WTC11 (cell line): ENCODE data around the gene SEZ6L. TPM values are rescaled to one million over a fixed set of nuclear protein-coding genes. Genes with fewer than 3 reads are reported as not detected.
A peak's percentile ranks its signal among the peaks of the same experiment; 100 is the strongest.

Source experiments
- ATAC-seq: fragments of 200-7000 bp; cut with Tn5 transposase; 2 replicates; pipeline ENCODE4 v1.10.0; 2021; ENCODE audit warnings: mild to moderate bottlenecking, moderate library complexity
- CTCF ChIA-PET: fragments of 300-600 bp; sonication (Branson Sonifier 250); formaldehyde crosslinking; loops from one replicate; lab custom pipeline; 2021; ENCODE audit warnings: antibody characterized with exemption; lab: Charles Lee
- POLR2A ChIA-PET: fragments of 350-600 bp; sonication (Branson Sonifier 250); formaldehyde crosslinking; loops from one replicate; lab custom pipeline; 2021; ENCODE audit warnings: antibody characterized with exemption; lab: Charles Lee
- DNase-seq: peaks from one replicate; pipeline ENCODE4 v3.0.0; 2021; ENCODE audit warnings: low spot score
- H3K27ac Mint-ChIP-seq: 2 replicates; pipeline ENCODE4 v1.8.0; 2021; ENCODE audit warnings: mixed read lengths
- H3K27me3 Mint-ChIP-seq: 2 replicates; pipeline ENCODE4 v1.8.0; 2021; ENCODE audit warnings: low read depth, mild to moderate bottlenecking, moderate library complexity, mixed read lengths
- H3K36me3 Mint-ChIP-seq: 2 replicates; pipeline ENCODE4 v1.8.0; 2021; ENCODE audit warnings: mixed read lengths
- H3K4me1 Mint-ChIP-seq: 2 replicates; pipeline ENCODE4 v1.8.0; 2022; ENCODE audit warnings: mixed read lengths
- H3K4me3 Mint-ChIP-seq: 2 replicates; pipeline ENCODE4 v1.8.0; 2021; ENCODE audit warnings: mild to moderate bottlenecking, moderate library complexity, mixed read lengths
- H3K9me3 Mint-ChIP-seq: 2 replicates; pipeline ENCODE4 v1.8.0; 2021; ENCODE audit warnings: mixed read lengths
- CBFB ChIP-seq: sonication (generic); formaldehyde crosslinking; IDR thresholded peaks from 2 replicates; pipeline ENCODE4 v1.8.1; 2022; ENCODE audit warnings: mild to moderate bottlenecking, low read depth, missing genetic modification reagents
- CREM ChIP-seq: sonication (generic); formaldehyde crosslinking; IDR thresholded peaks from 2 replicates; pipeline ENCODE4 v1.8.1; 2022; ENCODE audit warnings: mild to moderate bottlenecking, missing genetic modification reagents, moderate library complexity
- FOXK1 ChIP-seq: sonication (generic); formaldehyde crosslinking; IDR thresholded peaks from 2 replicates; pipeline ENCODE4 v1.8.0; 2022; ENCODE audit warnings: mild to moderate bottlenecking, moderate library complexity, missing genetic modification reagents
- HMGXB4 ChIP-seq: sonication (generic); formaldehyde crosslinking; IDR thresholded peaks from 2 replicates; pipeline ENCODE4 v1.8.1; 2023; ENCODE audit warnings: mild to moderate bottlenecking, moderate library complexity, missing genetic modification reagents
- KAT7 ChIP-seq: sonication (generic); formaldehyde crosslinking; IDR thresholded peaks from 2 replicates; pipeline ENCODE4 v1.8.1; 2023; ENCODE audit warnings: missing genetic modification reagents, mild to moderate bottlenecking, borderline replicate concordance
- MYBL2 ChIP-seq: sonication (generic); formaldehyde crosslinking; IDR thresholded peaks from 2 replicates; pipeline ENCODE4 v1.8.1; 2023; ENCODE audit warnings: mild to moderate bottlenecking, moderate library complexity, missing genetic modification reagents
- NFATC4 ChIP-seq: fragments of 250-450 bp; sonication (Bioruptor Pico); IDR thresholded peaks from 2 replicates; pipeline ENCODE4 v1.9.0; 2021; ENCODE audit warnings: mild to moderate bottlenecking
- RORB ChIP-seq: fragments of 250-450 bp; sonication (Bioruptor Pico); IDR thresholded peaks from 2 replicates; pipeline ENCODE4 v1.9.0; 2021; ENCODE audit warnings: mild to moderate bottlenecking
- SP1 ChIP-seq: sonication (generic); formaldehyde crosslinking; conservative IDR thresholded peaks from 2 replicates; pipeline ENCODE4 v1.8.1; 2022; ENCODE audit warnings: missing genetic modification reagents
- TEAD4 ChIP-seq: sonication (generic); formaldehyde crosslinking; IDR thresholded peaks from 2 replicates; pipeline ENCODE4 v1.8.0; 2022; ENCODE audit warnings: mild to moderate bottlenecking, missing genetic modification reagents
- TP53 ChIP-seq: sonication (generic); formaldehyde crosslinking; IDR thresholded peaks from 2 replicates; pipeline ENCODE4 v1.8.1; 2023; ENCODE audit warnings: mild to moderate bottlenecking, missing genetic modification reagents
- ZNF138 ChIP-seq: sonication (generic); formaldehyde crosslinking; conservative IDR thresholded peaks from 2 replicates; pipeline ENCODE4 v1.8.1; 2022; ENCODE audit warnings: mild to moderate bottlenecking, moderate library complexity, missing genetic modification reagents
- ZNF232 ChIP-seq: sonication (generic); formaldehyde crosslinking; IDR thresholded peaks from 2 replicates; pipeline ENCODE4 v1.8.0; 2022; ENCODE audit warnings: mild to moderate bottlenecking, missing genetic modification reagents
- ZNF317 ChIP-seq: sonication (generic); formaldehyde crosslinking; IDR thresholded peaks from 2 replicates; pipeline ENCODE4 v1.8.1; 2023; ENCODE audit warnings: low read depth, mild to moderate bottlenecking, moderate library complexity, missing genetic modification reagents, borderline replicate concordance
- ZNF396 ChIP-seq: fragments of 250-450 bp; sonication (Bioruptor Pico); IDR thresholded peaks from 2 replicates; pipeline ENCODE4 v1.8.0; 2021; ENCODE audit warnings: mild to moderate bottlenecking, moderate library complexity, borderline replicate concordance
- ZNF416 ChIP-seq: fragments of 250-450 bp; sonication (Bioruptor Pico); IDR thresholded peaks from 2 replicates; pipeline ENCODE4 v1.9.0; 2021; ENCODE audit warnings: mild to moderate bottlenecking, inconsistent platforms
- ZNF512 ChIP-seq: sonication (generic); formaldehyde crosslinking; IDR thresholded peaks from 2 replicates; pipeline ENCODE4 v1.8.1; 2022; ENCODE audit warnings: missing genetic modification reagents, borderline replicate concordance
- total RNA-seq: library from RNA; stranded (reverse); gene quantifications from 3 replicates; pipeline ENCODE4 v1.2.3, GENCODE V29; 2021
- TF ChIP-seq, protein P1 (sequence below): sonication (generic); formaldehyde crosslinking; IDR thresholded peaks from 2 replicates; pipeline ENCODE4 v1.8.1; 2023; ENCODE audit warnings: mild to moderate bottlenecking, missing genetic modification reagents, moderate library complexity
- TF ChIP-seq, protein P2 (sequence below): fragments of 250-450 bp; sonication (Bioruptor Pico); IDR thresholded peaks from 2 replicates; pipeline ENCODE4 v1.9.0; 2021; ENCODE audit warnings: mild to moderate bottlenecking, borderline replicate concordance
- TF ChIP-seq, protein P3 (sequence below): sonication (generic); formaldehyde crosslinking; IDR thresholded peaks from 2 replicates; pipeline ENCODE4 v1.8.1; 2022; ENCODE audit warnings: low read depth, missing genetic modification reagents, borderline replicate concordance

The SEZ6L gene
- total RNA-seq, 1 experiment from 2014 or later, result 0.57 TPM

DNA sequence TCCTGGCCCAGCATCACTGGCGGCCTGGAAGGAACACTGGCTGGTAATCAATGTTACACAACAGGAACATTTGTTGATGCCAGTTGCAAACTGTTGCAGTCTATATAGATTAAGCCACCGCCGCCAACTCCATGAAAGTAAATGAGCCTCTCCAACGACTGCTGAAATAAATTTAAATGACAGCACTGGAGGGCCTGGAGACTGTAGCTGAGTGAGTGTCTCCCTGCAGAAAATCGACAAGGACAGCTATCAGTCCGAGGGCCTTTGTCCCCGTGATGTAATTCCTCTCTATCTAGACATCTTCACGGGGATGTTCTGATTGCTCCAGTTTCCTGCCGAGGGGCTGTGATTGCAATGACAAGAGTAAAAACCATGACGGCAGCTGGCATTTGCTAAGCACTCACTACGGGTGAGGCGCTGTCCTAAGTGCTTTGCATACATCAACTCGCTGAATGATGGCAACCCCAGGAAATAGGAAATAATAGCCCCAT lies 120.4 kb downstream of the SEZ6L start:
- no peaks in the 10 kb centered on the region for H3K36me3 Mint-ChIP-seq
- no peaks in the 10 kb centered on the region for H3K9me3 Mint-ChIP-seq
- H3K4me3 Mint-ChIP-seq, result no peak overlapping the region
- H3K27me3 Mint-ChIP-seq, result no peaks in the 10 kb centered on the region
- ChIA-PET CTCF (interaction anchor here (3.8 kb wide), 1 partner anchor 118 kb away, joined by 16 read pairs; no protein-coding TSS in a partner anchor), POLR2A (no interaction called here)
- TF ChIP-seq, protein P1, sequence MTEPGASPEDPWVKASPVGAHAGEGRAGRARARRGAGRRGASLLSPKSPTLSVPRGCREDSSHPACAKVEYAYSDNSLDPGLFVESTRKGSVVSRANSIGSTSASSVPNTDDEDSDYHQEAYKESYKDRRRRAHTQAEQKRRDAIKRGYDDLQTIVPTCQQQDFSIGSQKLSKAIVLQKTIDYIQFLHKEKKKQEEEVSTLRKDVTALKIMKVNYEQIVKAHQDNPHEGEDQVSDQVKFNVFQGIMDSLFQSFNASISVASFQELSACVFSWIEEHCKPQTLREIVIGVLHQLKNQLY, result no peak
- TF ChIP-seq, protein P2, sequence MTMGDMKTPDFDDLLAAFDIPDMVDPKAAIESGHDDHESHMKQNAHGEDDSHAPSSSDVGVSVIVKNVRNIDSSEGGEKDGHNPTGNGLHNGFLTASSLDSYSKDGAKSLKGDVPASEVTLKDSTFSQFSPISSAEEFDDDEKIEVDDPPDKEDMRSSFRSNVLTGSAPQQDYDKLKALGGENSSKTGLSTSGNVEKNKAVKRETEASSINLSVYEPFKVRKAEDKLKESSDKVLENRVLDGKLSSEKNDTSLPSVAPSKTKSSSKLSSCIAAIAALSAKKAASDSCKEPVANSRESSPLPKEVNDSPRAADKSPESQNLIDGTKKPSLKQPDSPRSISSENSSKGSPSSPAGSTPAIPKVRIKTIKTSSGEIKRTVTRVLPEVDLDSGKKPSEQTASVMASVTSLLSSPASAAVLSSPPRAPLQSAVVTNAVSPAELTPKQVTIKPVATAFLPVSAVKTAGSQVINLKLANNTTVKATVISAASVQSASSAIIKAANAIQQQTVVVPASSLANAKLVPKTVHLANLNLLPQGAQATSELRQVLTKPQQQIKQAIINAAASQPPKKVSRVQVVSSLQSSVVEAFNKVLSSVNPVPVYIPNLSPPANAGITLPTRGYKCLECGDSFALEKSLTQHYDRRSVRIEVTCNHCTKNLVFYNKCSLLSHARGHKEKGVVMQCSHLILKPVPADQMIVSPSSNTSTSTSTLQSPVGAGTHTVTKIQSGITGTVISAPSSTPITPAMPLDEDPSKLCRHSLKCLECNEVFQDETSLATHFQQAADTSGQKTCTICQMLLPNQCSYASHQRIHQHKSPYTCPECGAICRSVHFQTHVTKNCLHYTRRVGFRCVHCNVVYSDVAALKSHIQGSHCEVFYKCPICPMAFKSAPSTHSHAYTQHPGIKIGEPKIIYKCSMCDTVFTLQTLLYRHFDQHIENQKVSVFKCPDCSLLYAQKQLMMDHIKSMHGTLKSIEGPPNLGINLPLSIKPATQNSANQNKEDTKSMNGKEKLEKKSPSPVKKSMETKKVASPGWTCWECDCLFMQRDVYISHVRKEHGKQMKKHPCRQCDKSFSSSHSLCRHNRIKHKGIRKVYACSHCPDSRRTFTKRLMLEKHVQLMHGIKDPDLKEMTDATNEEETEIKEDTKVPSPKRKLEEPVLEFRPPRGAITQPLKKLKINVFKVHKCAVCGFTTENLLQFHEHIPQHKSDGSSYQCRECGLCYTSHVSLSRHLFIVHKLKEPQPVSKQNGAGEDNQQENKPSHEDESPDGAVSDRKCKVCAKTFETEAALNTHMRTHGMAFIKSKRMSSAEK (CRISPR knock-in tag), result no peak
- TF ChIP-seq CBFB (no peak), ZNF396 (no peak), SP1 (CRISPR knock-in tag) (no peak), ZNF416 (no peak), MYBL2 (CRISPR knock-in tag) (no peak), CREM (CRISPR knock-in tag) (no peak)
- ATAC-seq (no peak), DNase-seq (no peak)
- no peak overlapping the region for H3K27ac Mint-ChIP-seq
- H3K4me1 Mint-ChIP-seq, result peaks cover 13% of the 10 kb centered on the region

DNA sequence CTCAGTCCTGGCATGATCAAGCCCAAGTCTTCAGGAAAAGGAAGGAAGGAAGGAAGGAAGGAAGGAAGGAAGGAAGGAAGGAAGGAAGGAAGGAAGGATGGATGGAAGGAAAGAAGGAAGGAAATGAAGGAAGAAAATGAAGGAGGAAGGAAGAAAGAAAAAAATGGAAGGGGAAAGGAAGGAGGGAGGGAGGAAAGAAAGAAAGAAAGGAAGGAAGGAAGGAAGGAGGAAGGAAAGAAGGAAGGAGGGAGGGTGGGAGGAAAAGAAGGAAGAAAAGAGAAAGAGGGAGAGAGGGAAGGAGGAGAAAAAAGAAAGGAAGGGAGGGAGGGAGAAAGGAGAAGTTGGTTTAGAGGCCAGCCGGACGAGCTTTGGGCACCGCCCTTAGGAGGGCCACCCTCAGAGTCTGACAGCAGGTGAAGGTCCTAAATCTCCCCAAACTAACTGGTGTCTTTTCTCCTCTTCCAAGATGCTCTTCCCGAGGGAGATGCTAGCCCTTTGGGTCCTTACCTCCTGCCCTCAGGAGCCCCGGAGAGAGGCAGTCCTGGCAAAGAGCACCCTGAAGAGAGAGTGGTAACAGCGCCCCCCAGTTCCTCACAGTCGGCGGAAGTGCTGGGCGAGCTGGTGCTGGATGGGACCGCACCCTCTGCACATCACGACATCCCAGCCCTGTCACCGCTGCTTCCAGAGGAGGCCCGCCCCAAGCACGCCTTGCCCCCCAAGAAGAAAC lies 122.8 kb downstream of the SEZ6L start:
- DNase-seq, result no peak
- ChIA-PET CTCF (interaction anchor here (1.5 to 3.8 kb wide), 2 partner anchors 38 to 120 kb away, joined by 4 to 26 read pairs; no protein-coding TSS in a partner anchor), POLR2A (no interaction called here)
- Mint-ChIP-seq H3K4me1 (peaks cover 27% of the 10 kb centered on the region), H3K36me3 (no peaks in the 10 kb centered on the region), H3K4me3 (no peak overlapping the region), H3K9me3 (no peaks in the 10 kb centered on the region), H3K27me3 (no peaks in the 10 kb centered on the region), H3K27ac (no peak overlapping the region)
- peak; percentile 51 for ATAC-seq
- TF ChIP-seq ZNF512 (CRISPR knock-in tag), result peak; percentile 68; the same call in 1 of the 2 replicates
- TF ChIP-seq ZNF138 (CRISPR knock-in tag), result no peak

GRCh38 chr22:26292667-26292995 lies 123.4 kb downstream of the SEZ6L start:
- Mint-ChIP-seq H3K27me3 (no peaks in the 10 kb centered on the region), H3K36me3 (no peaks in the 10 kb centered on the region), H3K27ac (no peak overlapping the region), H3K9me3 (no peaks in the 10 kb centered on the region), H3K4me1 (peaks cover 27% of the 10 kb centered on the region), H3K4me3 (no peak overlapping the region)
- ChIA-PET POLR2A (no interaction called here), CTCF (interaction anchor here (1.5 to 3.8 kb wide), 2 partner anchors 38 to 120 kb away, joined by 4 to 26 read pairs; no protein-coding TSS in a partner anchor)
- ATAC-seq (no peak), DNase-seq (no peak)
- TF ChIP-seq ZNF232 (no peak), TP53 (CRISPR knock-in tag) (no peak), HMGXB4 (CRISPR knock-in tag) (no peak), NFATC4 (CRISPR knock-in tag) (no peak), KAT7 (CRISPR knock-in tag) (no peak), RORB (CRISPR knock-in tag) (no peak), CBFB (no peak), FOXK1 (CRISPR knock-in tag) (no peak), ZNF396 (no peak), TEAD4 (CRISPR knock-in tag) (no peak), ZNF317 (no peak)
- TF ChIP-seq, protein P3, sequence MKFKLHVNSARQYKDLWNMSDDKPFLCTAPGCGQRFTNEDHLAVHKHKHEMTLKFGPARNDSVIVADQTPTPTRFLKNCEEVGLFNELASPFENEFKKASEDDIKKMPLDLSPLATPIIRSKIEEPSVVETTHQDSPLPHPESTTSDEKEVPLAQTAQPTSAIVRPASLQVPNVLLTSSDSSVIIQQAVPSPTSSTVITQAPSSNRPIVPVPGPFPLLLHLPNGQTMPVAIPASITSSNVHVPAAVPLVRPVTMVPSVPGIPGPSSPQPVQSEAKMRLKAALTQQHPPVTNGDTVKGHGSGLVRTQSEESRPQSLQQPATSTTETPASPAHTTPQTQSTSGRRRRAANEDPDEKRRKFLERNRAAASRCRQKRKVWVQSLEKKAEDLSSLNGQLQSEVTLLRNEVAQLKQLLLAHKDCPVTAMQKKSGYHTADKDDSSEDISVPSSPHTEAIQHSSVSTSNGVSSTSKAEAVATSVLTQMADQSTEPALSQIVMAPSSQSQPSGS (CRISPR knock-in tag), result no peak
